ENCODE data around the gene ROMO1.

DNA sequence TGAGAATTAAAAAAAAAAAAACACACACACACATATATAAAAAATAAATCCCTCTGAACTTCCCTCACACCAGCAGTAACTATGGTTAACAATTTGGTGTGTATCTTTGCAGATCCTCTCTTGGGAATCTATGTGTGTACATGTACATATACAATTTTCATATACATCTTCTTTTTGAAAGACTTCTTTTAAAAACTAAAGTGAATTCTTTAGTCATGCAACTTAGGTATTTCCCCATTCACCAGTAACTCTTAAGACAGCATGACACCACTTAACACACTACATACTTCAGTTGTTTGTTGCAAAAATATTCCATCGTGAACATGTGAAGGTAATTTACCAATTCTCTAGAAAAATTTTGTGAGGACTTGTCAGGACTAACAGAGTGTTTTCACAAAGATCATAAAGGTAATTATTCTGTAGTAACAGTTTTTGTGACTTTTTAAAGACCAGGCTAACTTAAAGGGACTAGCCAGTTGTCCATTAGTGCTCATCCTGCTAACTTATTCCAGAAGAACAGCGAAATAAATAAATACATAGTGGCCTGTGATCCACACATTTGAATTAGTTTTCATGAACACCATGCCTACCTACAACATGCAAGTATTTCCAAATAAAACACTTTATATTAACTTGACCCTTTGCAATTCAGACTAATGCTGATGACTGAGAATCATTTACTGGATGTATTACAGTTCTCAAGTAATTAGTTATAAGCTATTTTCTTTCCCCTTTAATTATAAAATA, 30.8 kb downstream of the ROMO1 start:
- TF ChIP-seq EP300 (IDR thresholded peaks at IDR 0.05) (no peak), POLR2AphosphoS5 (IDR thresholded peaks at IDR 0.05) (no peak), POLR2A (IDR thresholded peaks at IDR 0.05) (no peak)

Measured in gastroesophageal sphincter (tissue), 2 donors.